ENCODE data around the gene PKHD1.

PKHD1 gene

DNA sequence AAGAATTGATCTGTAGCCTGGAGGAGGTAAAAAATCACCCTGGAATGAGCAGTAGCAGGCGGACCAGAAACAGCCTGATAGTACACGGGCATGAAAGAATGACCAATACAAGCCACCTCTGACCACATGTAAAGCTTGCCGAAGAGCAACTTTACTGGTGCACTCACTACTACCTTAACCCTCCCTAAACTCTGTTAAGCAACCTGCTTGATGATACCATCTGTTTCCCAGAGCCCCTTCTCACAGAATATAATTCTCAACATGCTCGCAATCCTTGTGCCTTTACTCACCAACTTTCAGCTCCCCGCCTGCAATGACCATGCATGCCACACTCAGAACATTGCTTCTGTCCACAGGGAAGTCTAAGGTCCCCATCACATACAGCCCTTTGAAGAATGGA lies 296.5 kb downstream of the PKHD1 start:
- no peak for DNase-seq (ENCODE audit: low spot score)

DNA sequence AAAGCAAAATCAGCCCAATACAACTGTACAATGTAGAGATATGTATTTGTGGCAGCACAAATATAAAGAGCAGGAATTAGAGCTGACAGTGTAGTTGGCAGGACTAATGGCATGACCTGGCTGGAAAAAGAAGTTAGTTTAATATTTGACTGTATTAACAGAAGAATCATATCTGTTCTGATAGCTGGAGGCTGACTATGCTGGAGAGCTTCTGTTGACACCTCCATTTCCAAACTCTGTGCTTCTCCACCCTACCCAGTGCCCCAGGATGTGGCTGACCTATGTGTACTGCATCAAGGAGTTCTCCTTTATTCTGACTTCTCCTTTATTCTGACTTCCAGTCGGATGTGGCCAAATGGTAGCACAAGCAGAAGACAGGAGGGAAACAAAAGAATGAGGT lies 299.3 kb downstream of the PKHD1 start:
- DNase-seq (ENCODE audit: low spot score): no peak

DNA sequence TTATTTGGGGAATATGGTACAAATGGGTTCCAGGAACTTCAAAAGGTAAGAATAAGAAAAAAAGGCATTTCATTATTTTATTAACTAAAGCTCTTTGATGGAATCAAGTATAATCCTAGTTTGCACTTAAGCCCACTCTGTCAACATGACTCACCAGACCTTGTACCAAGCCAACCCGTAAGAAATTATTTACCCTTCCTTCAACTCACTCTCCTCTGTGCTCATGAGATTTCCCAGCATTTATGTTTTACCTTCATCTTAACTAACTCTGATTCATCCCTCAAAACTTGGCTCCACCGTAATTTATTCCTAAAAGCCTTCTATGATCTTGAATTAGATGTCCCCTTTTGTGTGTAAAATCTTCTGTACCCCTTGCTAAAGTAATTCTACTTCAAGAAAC lies 308.7 kb downstream of the PKHD1 start:
- no peak for DNase-seq (ENCODE audit: low spot score)

DNA sequence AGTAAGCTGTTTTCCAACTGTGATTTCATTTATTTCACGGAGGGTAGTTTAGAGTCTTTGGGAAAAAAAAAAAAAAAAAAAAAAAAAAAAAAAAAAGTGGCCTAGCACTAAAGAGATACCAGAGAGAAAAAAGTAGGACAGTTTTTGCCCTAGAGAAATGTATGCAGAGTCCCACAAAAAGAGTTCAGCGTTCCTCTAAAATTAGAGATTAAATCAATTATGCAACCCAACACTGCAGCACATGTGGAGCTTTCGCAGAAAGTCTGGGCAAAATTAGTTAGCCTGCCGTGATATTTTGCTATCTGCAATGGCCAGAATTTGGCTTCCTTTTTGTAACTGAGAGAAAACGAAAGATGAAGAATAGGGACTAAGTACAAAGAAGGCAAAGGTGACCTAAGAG lies 309.8 kb downstream of the PKHD1 start:
- no peak for DNase-seq (ENCODE audit: low spot score)

DNA sequence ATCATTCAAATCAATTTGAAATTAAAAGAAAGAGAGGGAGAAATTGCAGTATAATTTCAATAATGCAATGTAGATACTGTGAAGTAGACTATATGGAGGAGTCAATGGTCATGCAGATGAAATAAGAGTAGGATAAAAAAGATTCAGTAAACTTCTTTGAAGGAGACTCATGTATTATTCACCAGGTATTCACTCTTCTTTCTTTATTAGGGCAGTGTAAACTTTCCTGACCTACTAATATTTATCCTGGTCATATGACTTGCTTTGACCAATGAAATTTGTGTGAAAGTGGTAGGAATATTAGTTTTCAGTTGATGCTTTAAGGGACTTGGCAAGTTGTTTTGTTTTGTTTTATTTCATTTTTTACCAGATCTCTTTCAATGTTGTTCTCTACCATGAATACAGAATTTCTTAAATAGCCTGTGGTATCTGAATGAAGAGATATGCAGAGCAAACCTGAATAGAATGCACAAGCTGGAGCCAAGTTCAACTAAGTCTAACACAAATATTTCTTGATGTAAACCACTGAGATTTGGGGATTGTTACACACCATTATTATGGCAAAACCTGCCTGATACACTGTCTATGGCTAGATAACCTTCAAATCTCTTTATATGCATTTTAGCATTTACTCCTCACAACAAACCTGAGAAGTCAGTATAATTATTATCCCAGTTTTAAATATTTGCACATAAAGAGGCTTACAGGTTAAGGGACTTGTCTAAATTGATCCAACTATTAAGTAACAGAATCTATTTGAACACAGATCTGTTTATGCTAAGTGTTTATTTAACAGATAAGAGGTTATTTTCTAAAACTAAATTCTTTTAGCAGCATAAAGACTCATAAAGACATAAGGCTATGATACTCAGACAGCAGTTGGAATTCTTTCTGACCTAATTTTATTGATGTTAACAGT lies 311.2 kb downstream of the PKHD1 start:
- DNase-seq (ENCODE audit: low spot score): no peak

DNA sequence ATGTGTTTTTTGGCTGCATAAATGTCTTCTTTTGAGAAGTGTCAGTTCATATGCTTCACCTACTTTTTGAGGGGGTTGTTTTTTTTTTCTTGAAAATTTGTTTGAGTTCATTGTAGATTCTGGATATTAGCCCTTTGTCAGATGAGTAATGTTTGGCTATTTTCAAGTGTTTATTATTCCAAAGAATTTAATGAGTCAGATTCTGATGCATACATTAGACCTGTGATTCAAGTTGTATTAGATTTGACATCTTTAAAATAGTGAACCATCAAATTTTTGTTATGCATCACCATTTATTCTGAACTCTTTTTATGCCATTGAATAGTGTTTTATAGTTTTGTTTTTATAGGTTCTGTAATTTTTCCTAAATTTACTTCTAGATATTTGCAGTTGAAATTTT lies 319.3 kb downstream of the PKHD1 start:
- no peak for DNase-seq (ENCODE audit: low spot score)

DNA sequence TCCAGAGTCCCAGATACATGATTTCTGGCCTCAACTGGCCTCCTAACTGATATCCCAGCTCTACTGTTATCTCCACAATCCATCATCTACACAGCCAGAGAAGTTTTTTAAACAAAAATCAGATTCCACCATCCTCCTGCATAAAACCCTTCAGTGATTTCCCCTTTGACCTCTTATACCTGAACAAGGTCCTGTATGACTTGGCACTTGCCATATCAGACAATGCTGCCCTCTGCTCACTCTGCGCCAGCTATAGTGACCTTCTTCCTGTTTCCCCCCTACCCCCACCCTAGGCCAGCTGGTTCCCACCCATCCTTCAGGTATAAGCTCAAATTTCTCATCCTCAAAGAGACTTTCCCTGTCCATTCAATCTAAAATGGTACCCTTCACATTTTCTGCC lies 322.2 kb downstream of the PKHD1 start:
- DNase-seq (ENCODE audit: low spot score): no peak

DNA sequence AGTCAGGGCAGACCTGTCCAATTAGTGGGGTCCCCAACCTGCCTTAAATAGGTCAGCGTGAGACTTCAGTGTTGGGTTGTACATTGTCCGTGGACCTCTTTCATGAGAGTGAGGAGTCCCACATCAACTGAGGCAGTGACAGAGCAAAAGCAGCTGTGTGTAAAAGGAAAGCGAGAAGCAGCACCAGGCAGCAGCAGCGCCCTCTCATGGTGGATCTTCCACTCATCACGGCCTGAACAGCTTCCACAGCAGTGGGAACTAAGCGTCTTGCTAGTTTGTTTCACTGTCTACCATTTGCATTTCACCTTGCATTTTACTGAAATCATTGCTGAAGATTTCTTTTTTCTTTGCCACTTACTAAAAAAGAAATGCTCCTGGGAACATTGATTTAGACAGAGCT lies 333.8 kb downstream of the PKHD1 start:
- DNase-seq (ENCODE audit: low spot score): no peak

DNA sequence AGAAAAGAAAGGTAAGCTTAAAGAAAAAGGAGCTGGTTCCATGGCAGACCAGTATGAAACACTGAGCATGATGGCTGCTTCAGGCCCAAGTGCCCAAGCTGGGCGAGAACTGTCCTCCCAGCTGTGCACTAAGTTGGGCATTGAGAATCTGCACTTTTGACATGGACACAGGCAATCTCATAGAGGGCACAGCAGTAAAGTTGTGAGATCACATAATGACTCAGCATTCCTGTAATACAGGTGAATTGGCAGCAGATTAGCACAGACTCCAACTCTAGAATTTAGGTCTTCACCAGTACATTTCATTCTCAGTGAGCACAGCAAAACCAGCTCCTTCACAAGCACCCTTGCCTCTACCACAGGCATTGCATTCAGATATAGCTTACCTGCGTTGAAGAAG lies 343.4 kb downstream of the PKHD1 start:
- no peak for DNase-seq (ENCODE audit: low spot score)

DNA sequence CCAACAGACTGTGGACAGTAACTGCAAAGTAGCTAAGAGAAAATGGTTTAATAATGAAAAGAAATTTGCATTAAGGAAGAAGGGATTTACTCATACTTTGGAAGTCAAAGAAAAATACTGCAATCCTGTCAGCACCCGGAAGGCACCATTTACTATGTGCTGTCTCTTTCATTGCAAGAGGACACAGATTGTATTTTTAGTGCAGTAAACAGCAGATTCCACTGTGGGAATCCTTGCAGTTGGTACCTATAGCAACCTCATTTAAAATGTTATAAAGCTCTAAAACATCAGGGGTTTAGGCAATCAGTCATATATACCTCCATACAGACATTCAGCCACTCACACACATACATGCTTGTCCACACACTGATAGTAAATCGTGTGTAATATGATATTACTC lies 346.8 kb downstream of the PKHD1 start:
- DNase-seq (ENCODE audit: low spot score): no peak

DNA sequence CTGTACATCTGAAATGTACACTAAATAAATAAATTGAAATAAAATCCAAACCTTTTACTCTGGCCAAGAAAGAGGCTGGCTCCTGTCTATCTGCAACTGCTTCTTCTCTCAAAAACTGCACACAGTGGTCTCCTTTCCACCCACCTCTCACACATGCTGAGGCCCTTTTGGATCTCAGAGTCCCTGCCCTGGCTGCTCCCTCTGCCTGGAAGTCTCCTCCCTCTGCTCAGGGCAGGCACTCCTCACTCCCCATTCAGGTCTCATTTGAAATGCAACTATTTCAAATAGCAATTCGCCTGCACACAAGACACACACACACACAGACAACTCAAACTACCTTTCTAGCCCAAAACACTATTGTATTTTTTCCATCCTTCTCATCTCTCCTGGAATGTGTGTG lies 348.8 kb downstream of the PKHD1 start:
- no peak for DNase-seq (ENCODE audit: low spot score)

DNA sequence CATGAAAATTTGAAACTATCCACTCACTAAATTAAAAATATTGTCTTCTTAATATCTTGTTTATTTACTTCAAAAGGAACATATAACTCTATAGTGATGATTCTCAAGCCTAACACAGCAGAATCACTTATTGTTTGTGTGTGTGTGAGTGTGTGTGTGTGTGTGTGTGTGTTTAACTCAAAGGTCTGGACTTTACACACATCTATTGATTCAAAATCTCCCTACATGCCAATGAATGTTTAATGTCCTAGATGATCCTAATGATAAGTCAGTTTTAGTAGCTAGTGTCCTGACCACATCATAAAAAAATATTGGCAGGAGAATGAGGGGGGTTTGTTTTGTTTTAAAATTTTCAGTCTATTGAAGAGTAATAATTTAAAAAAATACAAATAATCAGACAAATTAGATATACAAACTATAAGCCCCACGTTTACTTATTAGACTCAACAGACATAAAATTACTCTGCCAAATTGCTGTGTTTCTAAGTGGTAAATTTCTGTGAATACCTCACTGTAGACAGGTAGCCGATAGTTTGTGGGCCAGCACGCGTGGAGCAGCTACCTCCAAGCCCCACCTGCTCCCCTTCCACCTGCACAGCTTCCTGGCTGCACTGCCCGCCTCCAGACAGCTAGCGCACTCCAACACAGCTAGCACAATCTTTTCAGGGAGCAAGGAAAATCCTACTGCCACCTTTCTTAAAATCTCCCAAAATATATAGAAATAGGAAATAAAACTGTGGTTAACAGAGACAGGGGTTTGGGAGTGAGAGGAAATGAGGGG lies 349.6 kb downstream of the PKHD1 start:
- no peak for DNase-seq (ENCODE audit: low spot score)

DNA sequence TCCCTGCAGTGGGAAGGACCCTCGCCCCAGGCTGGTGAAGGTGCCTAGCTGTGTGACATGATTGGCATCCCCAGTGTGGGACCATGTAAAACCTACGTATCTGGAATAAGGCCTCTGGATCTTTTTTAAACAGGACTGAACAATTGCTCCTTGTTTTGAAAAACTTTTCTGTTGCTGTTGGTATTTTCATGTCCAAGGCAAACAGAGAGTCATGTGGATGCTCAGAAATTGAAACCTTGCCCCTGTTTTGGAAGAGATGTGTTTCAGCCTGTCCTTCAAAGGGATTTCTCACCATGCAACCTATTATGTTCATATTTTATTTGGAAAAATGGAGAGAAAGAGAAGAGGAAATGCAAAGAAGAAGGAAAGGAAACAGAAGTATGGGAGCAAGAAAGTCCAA lies 362.3 kb downstream of the PKHD1 start:
- DNase-seq (ENCODE audit: low spot score): no peak

DNA sequence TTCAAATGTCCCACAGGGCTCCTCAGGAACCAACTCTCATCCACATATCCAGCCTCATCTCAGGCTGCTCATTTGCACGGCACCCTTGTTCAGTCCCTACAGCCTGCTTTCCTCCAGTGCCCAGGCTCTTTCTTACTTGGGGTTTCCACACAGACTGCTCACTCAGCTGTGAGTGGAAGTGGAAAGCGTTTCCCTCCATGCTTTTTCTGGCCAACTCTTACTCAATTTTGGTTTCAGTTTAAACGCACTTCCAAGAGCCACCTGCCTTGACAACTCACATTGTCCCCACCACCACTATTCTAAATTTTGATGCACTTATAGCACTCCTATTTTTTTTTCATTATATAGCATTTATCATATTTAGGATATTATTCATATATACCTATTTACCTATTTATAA lies 367.1 kb downstream of the PKHD1 start:
- no peak for DNase-seq (ENCODE audit: low spot score)

DNA sequence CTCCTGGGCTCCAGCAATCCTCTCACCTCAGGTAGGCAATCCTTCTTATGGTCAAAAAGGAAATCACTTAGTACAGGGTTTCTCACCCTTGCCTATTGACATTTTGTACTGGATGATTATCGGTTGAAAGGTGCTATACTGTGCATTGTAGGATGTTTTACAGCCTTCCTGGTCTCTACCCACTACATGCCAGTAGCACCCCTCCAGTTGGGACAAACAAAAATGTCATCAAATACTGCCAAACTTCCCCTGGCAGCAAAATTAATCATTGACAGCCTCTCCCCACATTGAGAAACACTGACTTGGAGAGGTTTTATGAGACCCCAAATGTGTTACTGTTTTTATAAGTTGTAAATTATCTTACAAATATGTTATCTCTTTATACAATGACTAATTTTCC lies 368.1 kb downstream of the PKHD1 start:
- DNase-seq (ENCODE audit: low spot score): no peak

DNA sequence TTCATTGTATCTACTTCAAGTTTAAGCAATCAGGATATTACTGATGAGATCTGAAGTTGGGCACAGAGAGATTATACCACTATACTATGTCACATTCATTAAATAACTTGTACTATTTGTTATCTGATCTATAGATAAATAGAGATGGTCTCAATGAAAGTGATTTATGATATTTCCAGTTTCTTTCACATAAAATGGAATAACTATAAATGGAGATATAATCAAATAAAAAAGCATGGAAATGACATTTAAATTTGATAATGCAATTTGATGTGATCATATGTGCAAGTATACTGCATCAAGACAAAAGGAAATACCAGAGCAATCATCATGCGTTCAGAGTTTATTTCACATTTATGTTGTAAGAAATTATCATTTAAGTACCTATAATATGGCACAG lies 368.9 kb downstream of the PKHD1 start:
- DNase-seq (ENCODE audit: low spot score): no peak

DNA sequence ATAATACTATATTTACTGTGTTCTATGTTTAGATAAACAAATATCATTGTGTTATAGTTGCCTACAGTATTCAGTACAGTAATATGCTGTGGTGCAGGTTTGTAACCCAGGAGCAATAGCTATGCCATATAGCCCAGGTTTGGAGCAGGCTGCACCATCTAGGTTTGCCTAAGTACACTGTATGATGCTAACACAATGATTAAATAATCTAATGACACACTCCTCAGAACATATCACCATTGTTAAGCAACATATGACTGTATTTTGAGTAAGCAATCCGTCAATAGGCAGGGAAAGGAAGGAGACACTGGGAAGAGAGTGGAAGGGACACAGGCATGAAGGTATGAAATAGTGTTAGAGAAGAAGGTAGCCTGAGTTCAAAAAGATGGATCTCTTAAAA lies 369.9 kb downstream of the PKHD1 start:
- no peak for DNase-seq (ENCODE audit: low spot score)

DNA sequence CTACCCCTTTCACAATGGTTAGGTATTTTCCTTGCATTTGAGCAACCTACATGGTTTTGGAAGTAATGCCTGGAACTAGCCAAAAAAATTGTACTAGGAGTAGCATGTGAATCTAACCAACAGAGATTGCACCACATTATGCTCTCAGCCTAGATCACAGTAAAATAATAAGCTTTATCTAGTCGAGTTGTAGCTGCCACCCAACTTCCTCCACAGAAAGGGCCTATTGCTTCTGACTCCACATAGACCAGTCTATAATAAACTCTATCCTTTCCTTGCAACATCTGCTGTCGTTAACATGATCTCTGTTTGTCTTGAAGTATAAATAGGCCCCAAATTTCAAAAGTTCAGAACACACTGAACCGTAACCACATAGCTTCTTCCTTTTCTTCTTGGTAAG lies 375.5 kb downstream of the PKHD1 start:
- DNase-seq (ENCODE audit: low spot score): no peak

DNA sequence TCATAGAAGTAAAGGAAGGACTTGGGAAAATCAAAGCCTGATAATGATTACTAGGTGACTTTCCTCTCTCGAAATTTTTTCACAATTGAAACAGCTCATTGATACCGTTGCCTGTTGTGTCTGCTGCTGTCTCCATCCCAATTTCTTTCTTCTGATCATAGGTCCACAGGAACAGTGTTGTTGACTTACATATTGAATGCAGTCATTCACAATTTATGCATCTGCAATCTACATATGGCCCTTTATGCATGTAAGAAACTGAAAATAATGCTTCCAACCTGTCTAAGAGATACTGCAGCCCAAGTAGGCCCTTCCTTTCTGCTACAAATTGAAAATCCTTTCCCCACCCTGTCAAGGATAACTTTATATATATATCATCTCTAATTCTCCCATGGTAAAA lies 381.3 kb downstream of the PKHD1 start:
- no peak for DNase-seq (ENCODE audit: low spot score)

DNA sequence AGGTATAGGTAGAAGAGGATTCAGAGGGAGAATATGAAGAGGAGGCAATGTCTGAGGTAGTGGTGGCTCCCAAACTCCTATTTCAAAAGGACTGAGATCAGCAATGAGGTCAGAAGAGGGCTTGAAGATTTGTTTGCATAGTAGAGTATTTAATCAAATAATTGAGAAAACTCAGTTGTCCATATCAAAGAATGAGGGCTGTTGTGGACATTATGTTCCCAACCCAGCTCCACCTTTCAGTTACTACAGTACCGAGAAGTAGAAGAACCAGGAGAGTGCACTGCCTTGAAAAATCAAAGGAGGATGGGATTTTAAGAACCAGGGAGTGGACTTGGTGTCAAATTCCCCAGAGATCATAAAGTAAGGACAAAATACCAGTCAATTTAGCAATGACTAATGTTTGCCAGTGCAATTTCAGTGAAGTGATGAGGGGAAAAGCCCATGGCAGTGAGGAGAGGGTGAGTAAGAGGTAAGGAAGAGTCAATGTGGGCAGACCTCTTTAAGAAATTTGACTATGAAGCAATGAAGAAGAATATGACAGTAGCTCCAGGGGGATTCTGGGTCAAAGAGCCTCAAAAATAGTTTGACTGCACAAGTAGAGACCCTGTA lies 382.4 kb downstream of the PKHD1 start:
- no peak for DNase-seq (ENCODE audit: low spot score)

DNA sequence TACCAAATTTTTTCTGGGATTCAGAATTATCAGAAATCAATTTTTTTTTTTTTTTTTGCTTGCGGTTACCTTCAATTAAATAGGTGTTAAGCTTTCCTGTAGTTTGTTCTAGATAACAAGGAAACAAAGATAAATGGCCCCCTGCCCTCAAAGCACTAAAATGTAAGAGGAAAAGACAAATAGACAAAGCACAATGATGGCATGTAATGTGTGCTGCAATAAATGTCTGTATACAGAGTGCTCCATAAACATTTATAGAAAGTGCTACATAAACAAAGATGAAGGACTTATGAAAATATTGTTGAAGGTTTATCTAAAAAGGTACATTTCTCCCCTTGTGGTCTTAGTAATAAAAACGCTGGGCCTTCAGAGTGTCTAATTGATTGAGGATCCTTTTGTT lies 384.6 kb downstream of the PKHD1 start:
- DNase-seq (ENCODE audit: low spot score): no peak

DNA sequence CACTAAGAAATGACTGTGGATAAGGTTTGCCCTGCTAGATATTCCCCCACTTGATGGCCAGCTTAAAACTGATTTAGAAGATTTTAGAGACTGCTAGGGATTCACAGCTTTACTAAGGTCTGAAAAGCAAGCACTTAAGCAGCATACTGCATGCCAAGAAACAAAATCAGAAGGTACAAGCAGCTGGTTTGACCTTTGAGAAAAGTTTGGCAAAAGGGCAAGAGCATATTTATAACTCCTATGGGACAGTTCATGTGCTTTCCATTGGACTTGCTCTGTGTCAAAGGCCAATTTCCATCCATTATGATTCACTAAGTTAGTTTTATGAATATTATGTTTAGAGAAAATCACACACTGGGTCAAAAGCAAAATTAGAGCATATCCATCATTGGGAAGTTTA lies 402.8 kb downstream of the PKHD1 start:
- no peak for DNase-seq (ENCODE audit: low spot score)

DNA sequence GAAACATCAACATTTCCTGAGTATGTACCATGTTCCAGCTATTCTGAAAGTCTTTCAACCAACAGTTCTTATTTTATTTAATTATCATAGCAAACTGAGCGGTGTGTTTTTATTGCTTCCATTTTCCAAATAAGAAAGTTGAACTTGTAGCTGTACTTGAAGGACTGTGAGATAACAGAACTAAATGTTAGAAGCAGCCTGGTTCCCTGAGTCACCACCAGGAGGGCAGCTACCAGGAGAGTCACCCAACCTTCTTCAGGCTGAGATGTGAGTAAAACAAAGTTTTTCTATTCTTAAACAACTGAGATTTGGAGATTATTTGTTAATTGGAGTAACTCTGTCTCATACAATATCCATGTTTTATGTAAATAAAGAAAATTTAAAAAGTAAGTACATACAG lies 403.4 kb downstream of the PKHD1 start:
- DNase-seq (ENCODE audit: low spot score): no peak
